Measurements from ENCODE around the gene CLUH.

DNA sequence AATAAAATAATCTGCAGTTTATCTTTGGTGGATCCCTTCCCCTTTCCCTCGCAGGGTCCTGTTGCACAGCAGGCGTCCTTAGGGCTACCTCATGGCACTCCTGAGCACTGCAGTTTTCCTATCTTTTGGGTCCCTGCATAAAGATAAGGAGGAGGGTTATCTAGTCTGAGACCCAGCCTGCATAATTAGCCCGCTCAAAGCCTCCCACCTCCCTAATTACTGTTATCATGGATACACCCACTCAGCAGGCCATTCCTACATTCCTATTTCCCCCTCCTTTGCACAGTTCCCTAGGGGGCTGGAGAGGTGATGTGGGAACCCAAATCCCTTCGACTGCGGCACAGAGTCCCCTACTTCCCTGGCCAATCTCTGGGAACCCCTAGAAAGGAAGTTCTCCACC, 5.1 kb upstream of the CLUH start:
- TF ChIP-seq, protein P1, sequence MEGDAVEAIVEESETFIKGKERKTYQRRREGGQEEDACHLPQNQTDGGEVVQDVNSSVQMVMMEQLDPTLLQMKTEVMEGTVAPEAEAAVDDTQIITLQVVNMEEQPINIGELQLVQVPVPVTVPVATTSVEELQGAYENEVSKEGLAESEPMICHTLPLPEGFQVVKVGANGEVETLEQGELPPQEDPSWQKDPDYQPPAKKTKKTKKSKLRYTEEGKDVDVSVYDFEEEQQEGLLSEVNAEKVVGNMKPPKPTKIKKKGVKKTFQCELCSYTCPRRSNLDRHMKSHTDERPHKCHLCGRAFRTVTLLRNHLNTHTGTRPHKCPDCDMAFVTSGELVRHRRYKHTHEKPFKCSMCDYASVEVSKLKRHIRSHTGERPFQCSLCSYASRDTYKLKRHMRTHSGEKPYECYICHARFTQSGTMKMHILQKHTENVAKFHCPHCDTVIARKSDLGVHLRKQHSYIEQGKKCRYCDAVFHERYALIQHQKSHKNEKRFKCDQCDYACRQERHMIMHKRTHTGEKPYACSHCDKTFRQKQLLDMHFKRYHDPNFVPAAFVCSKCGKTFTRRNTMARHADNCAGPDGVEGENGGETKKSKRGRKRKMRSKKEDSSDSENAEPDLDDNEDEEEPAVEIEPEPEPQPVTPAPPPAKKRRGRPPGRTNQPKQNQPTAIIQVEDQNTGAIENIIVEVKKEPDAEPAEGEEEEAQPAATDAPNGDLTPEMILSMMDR (IDR thresholded peaks at IDR 0.05; ENCODE audit: low read depth, low read length): no peak
- TF ChIP-seq EZH2phosphoT487 (IDR thresholded peaks at IDR 0.05; ENCODE audit: low read depth): no peak
